H1 (cell line): ENCODE results near the gene WDSUB1. TPM values are rescaled to one million over a fixed set of nuclear protein-coding genes. Genes with fewer than 3 reads are reported as not detected.

ENCODE experiments used
- ASH2L ChIP-seq: fragments of 200-600, 300-600 bp; sonication (generic); IDR thresholded peaks from one replicate; pipeline ENCODE4 v1.7.1; 2017; ENCODE audit warnings: low read length
- CBX8 ChIP-seq: fragments of 300-800, 300-1000 bp; sonication (generic); IDR thresholded peaks from 2 replicates; pipeline ENCODE4 v1.7.1; 2016; ENCODE audit warnings: low read depth, low read length, borderline replicate concordance
- CHD7 ChIP-seq: fragments of 300-600 bp; sonication (generic); IDR thresholded peaks from 2 replicates; pipeline ENCODE4 v1.7.1; 2012; ENCODE audit warnings: low read length, moderate library complexity, mild to moderate bottlenecking, inconsistent platforms; ENCODE audit not compliant: insufficient replicate concordance
- CREB1 ChIP-seq: IDR thresholded peaks from 2 replicates; pipeline ENCODE4 v1.6.1; 2012; ENCODE audit warnings: inconsistent platforms
- CTBP2 ChIP-seq: IDR thresholded peaks from 2 replicates; pipeline ENCODE4 v1.7.0; 2011; ENCODE audit warnings: borderline replicate concordance, mild to moderate bottlenecking, moderate library complexity, mixed read lengths, low read length; ENCODE audit not compliant: insufficient read depth, insufficient read length
- E2F6 ChIP-seq: IDR thresholded peaks from 2 replicates; pipeline ENCODE4 v1.6.1; 2012; ENCODE audit warnings: inconsistent platforms
- EGR1 ChIP-seq: IDR thresholded peaks from 2 replicates; pipeline ENCODE4 v1.6.1; 2011; ENCODE audit warnings: low read depth, low read length, borderline replicate concordance
- HDAC2 ChIP-seq, 2 experiments: fragments of 300-600 bp in 1 of 2; sonication (generic) in 1 of 2; IDR thresholded peaks; 2 replicates each; pipeline ENCODE4 v1.6.1; 2011 to 2012; ENCODE audit warnings: low read depth in 2 of 2, low read length in 2 of 2, mild to moderate bottlenecking in 2 of 2, moderate library complexity in 2 of 2, borderline replicate concordance in 1 of 2, inconsistent platforms in 1 of 2
- PHF8 ChIP-seq: fragments of 200-600 bp; sonication (generic); conservative IDR thresholded peaks from 2 replicates; pipeline ENCODE4 v1.7.1; 2012; ENCODE audit warnings: low read depth, mild to moderate bottlenecking, inconsistent platforms, low read length, moderate library complexity
- RFX5 ChIP-seq: IDR thresholded peaks from 2 replicates; pipeline ENCODE4 v1.6.1; 2011; ENCODE audit warnings: low read depth, low read length, improper control_type of control experiment, borderline replicate concordance
- SP1 ChIP-seq: IDR thresholded peaks from 2 replicates; pipeline ENCODE4 v1.6.1; 2011; ENCODE audit warnings: low read depth, low read length
- polyA plus RNA-seq, 7 experiments: library from polyadenylated mRNA; depleted of rRNA in 3 of 7; stranded (reverse) in 5 of 7; unstranded in 2 of 7; fragments of >200 nt in 5 of 7; fragments of 200-250 nt in 2 of 7; gene quantifications; 1 replicate in 5 of 7; 2 replicates in 1 of 7; 4 replicates in 1 of 7; pipeline versions ENCODE4 v1.2.1 to v1.2.3, GENCODE V29; 2011 to 2013; ENCODE audit warnings: missing spikeins in 2 of 7, mixed read lengths in 2 of 7
- total RNA-seq: library from RNA; stranded (reverse); fragmentation: NEBNext Ultra II Directional; extraction: Animal tissue kit (Norgen Biotek cat#: 25700); gene quantifications from 2 replicates; pipeline ENCODE4 v1.2.1, GENCODE V29; 2021

The WDSUB1 gene
- total and polyA plus RNA-seq, 2 of the 8 experiments (the other 6 are each of a cell fraction or from before 2014, with no cell fraction given) = 5.5 to 8.0 TPM

- TF ChIP-seq CHD7 (no peak), CBX8 (no peak), ASH2L (no peak), EGR1 (no peak), HDAC2 (IDR thresholded peaks at IDR 0.05; ENCODE audit: borderline replicate concordance in 1 of 2, low read depth in 2 of 2, low read length in 2 of 2) (no peak), RFX5 (no peak), E2F6 (no peak), PHF8 (no peak), CREB1 (no peak), SP1 (no peak), CTBP2 (no peak)
Measured at GRCh38 chr2:159267921-159268320, 18.6 kb downstream of the WDSUB1 start (continued).
